Natural killer cell (primary cell): ENCODE measurements around the gene EXOC4. TPM values are rescaled to one million over a fixed set of nuclear protein-coding genes. Genes with fewer than 3 reads are reported as not detected.
A peak's percentile ranks its signal among the peaks of the same experiment; 100 is the strongest.

Source experiments
- ATAC-seq, 3 donors: fragments of 150-1000 bp in 2 of 3; fragments of 200-7000 bp in 1 of 3; cut with Tn5 transposase; 1 replicate in 1 of 3; 2 replicates in 2 of 3; pipeline ENCODE4 v1.10.0; 2021; ENCODE audit warnings: mild to moderate bottlenecking in 2 of 3, moderate library complexity in 2 of 3
- DNase-seq, 2 donors: peaks; one replicate each; pipeline versions ENCODE4 v3.0.0 to v3.0.0-alpha.2; 2013 to 2021; ENCODE audit warnings: mixed read lengths in 1 of 2
- H3K27ac ChIP-seq: one replicate; pipeline ENCODE4 v1.5.1; 2013; ENCODE audit warnings: mild to moderate bottlenecking, low read length
- H3K27me3 ChIP-seq: one replicate; pipeline ENCODE4 v1.6.1; 2013; ENCODE audit warnings: low read length; ENCODE audit not compliant: control insufficient read depth, insufficient read depth
- H3K36me3 ChIP-seq: one replicate; pipeline ENCODE4 v1.6.1; 2013; ENCODE audit warnings: low read length; ENCODE audit not compliant: control insufficient read depth, insufficient read depth
- H3K4me1 ChIP-seq: one replicate; pipeline ENCODE4 v1.6.1; 2013; ENCODE audit warnings: low read length; ENCODE audit not compliant: control insufficient read depth, insufficient read depth
- H3K4me3 ChIP-seq: one replicate; pipeline ENCODE4 v1.5.1; 2013; ENCODE audit warnings: low read length
- H3K9me3 ChIP-seq: one replicate; pipeline ENCODE4 v1.6.1; 2013; ENCODE audit warnings: low read length; ENCODE audit not compliant: control insufficient read depth, insufficient read depth
- H3K27ac Mint-ChIP-seq, 2 donors: one replicate each; pipeline ENCODE4 v1.8.0; 2022; ENCODE audit warnings: mild to moderate bottlenecking in 2 of 2, mixed read lengths in 2 of 2, moderate library complexity in 1 of 2
- H3K27me3 Mint-ChIP-seq, 2 donors: one replicate each; pipeline ENCODE4 v1.8.0; 2022; ENCODE audit warnings: low read depth in 2 of 2, mixed read lengths in 2 of 2
- H3K36me3 Mint-ChIP-seq: one replicate; pipeline ENCODE4 v1.8.0; 2022; ENCODE audit warnings: mixed read lengths
- H3K4me1 Mint-ChIP-seq, 2 donors: one replicate each; pipeline ENCODE4 v1.8.0; 2022; ENCODE audit warnings: mixed read lengths in 2 of 2
- H3K4me3 Mint-ChIP-seq: one replicate; pipeline ENCODE4 v1.8.0; 2022; ENCODE audit warnings: mild to moderate bottlenecking, moderate library complexity, mixed read lengths
- H3K9me3 Mint-ChIP-seq, 2 donors: one replicate each; pipeline ENCODE4 v1.8.0; 2022; ENCODE audit warnings: mixed read lengths in 2 of 2
- CTCF ChIP-seq: fragments of 200-600 bp; IDR thresholded peaks from one replicate; pipeline ENCODE4 v1.8.0; 2022; ENCODE audit warnings: antibody characterized with exemption
- WGBS: methylation state at CpG from one replicate; pipeline ENCODE4 v1.1.7; 2013; ENCODE audit warnings: missing lambda C conversion rate; ENCODE audit not compliant: insufficient coverage; 5-methylcytosine and 5-hydroxymethylcytosine counted together
- intact Hi-C: fragments of 100-400 bp; cut with micrococcal nuclease; formaldehyde crosslinking; loops from one replicate; pipeline ENCODE4 v1.14.2; 2022
- total RNA-seq, 4 donors: library from RNA; stranded (reverse); fragments of 120-200 nt in 1 of 4; gene quantifications; one replicate each; pipeline versions ENCODE4 v1.2.3 to v1.2.4, GENCODE V29; 2013 to 2022

EXOC4 gene
- total RNA-seq, 3 donors from 2014 or later (not counting 1 experiment from before 2014, with no cell fraction given) = 105 to 148 (median 123) TPM

GRCh38 chr7:133601617-133602016 lies 348.7 kb downstream of the EXOC4 start:
- Mint-ChIP-seq H3K27me3 (no peaks in the 10 kb centered on the region), H3K36me3 (no peaks in the 10 kb centered on the region), H3K9me3 (no peaks in the 10 kb centered on the region), H3K4me1 (peaks cover 28 to 33% of the 10 kb centered on the region in 2 donors), H3K4me3 (peak overlapping the region; percentile 43), H3K27ac (peak overlapping the region in 1 of 2 donors; percentile 49)
- H3K9me3 ChIP-seq = no peaks in the 10 kb centered on the region
- intact Hi-C loops = no loop called here
- TF ChIP-seq CTCF = no peak
- ATAC-seq = peak in 1 of 3 donors; percentile 43
- 5% methylated on average over 1 of the region's 2 CpGs for WGBS
- H3K27me3 ChIP-seq = no peaks in the 10 kb centered on the region
- no peak for DNase-seq
- no peak overlapping the region for H3K27ac ChIP-seq
- no peaks in the 10 kb centered on the region for H3K36me3 ChIP-seq
- peaks cover 10% of the 10 kb centered on the region for H3K4me1 ChIP-seq
- no peak overlapping the region for H3K4me3 ChIP-seq

- Histone ChIP-seq H3K27ac (no peak overlapping the region), H3K4me3 (no peak overlapping the region), H3K36me3 (no peaks in the 10 kb centered on the region), H3K4me1 (peaks cover 10% of the 10 kb centered on the region), H3K9me3 (no peaks in the 10 kb centered on the region), H3K27me3 (no peaks in the 10 kb centered on the region)
- WGBS = 90% methylated on average over 4 of the region's 4 CpGs
- Mint-ChIP-seq H3K4me1 (peaks cover 28 to 33% of the 10 kb centered on the region in 2 donors), H3K4me3 (no peak overlapping the region), H3K27ac (no peak overlapping the region), H3K27me3 (no peaks in the 10 kb centered on the region), H3K36me3 (no peaks in the 10 kb centered on the region), H3K9me3 (no peaks in the 10 kb centered on the region)
- TF ChIP-seq CTCF = no peak
- DNase-seq (no peak), ATAC-seq (no peak)
- intact Hi-C loops = no loop called here
Measured at GRCh38 chr7:133602291-133602690, 349.4 kb downstream of the EXOC4 start.

- no peaks in the 10 kb centered on the region for H3K27me3 Mint-ChIP-seq
- H3K36me3 Mint-ChIP-seq = no peaks in the 10 kb centered on the region
- H3K9me3 ChIP-seq = no peaks in the 10 kb centered on the region
- no peak overlapping the region for H3K4me3 ChIP-seq
- no peak overlapping the region for H3K27ac Mint-ChIP-seq
- ATAC-seq = no peak
- H3K4me3 Mint-ChIP-seq = no peak overlapping the region
- H3K27me3 ChIP-seq = no peaks in the 10 kb centered on the region
- no peaks in the 10 kb centered on the region for H3K36me3 ChIP-seq
- no peaks in the 10 kb centered on the region for H3K9me3 Mint-ChIP-seq
- H3K4me1 Mint-ChIP-seq = peaks cover 16 to 26% of the 10 kb centered on the region in 2 donors
- DNase-seq = no peak
- no peak for TF ChIP-seq CTCF
- intact Hi-C loops = no loop called here
- no peak overlapping the region for H3K27ac ChIP-seq
- no peaks in the 10 kb centered on the region for H3K4me1 ChIP-seq
- 99% methylated on average over 4 of the region's 4 CpGs for WGBS
Measured at GRCh38 chr7:133606991-133607390, 354.1 kb downstream of the EXOC4 start.

GRCh38 chr7:133609806-133610205 lies 356.9 kb downstream of the EXOC4 start:
- Histone ChIP-seq H3K27ac (no peak overlapping the region), H3K9me3 (no peaks in the 10 kb centered on the region), H3K4me3 (no peak overlapping the region), H3K36me3 (no peaks in the 10 kb centered on the region), H3K27me3 (no peaks in the 10 kb centered on the region), H3K4me1 (no peaks in the 10 kb centered on the region)
- no peaks in the 10 kb centered on the region for H3K36me3 Mint-ChIP-seq
- 93% methylated on average over 1 of the region's 1 CpG for WGBS
- no peak overlapping the region for H3K27ac Mint-ChIP-seq
- H3K9me3 Mint-ChIP-seq = no peaks in the 10 kb centered on the region
- ATAC-seq (no peak), DNase-seq (no peak)
- no peaks in the 10 kb centered on the region for H3K27me3 Mint-ChIP-seq
- H3K4me1 Mint-ChIP-seq = peaks cover 20 to 21% of the 10 kb centered on the region in 2 donors
- H3K4me3 Mint-ChIP-seq = no peak overlapping the region
- intact Hi-C loops = no loop called here
- no peak for TF ChIP-seq CTCF
